ENCODE results near the gene PHEX.
A peak's percentile ranks its signal among the peaks of the same experiment; 100 is the strongest.

PHEX gene

DNA sequence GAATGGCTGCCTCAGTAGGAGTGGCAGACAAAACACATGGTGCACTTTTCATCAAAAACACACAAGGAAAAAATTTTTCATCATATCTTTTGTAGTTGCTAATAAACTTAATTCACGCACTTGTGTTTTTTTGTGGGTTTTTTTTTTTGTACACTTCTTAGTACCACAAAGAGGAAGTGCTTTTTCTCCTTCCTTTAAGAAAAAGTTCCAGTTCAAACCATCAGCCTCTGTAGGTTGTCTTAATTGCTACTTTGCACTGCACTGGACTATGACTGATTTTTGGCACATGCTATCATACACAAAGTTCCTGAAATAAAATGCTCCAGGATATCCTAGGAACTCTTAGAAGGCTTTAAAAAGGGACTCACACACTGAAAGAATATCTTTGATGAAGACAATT, at the start of gene PHEX:
Gene PHEX (plus strand): TSS at position 242 of the 400 bp plus-strand sequence. CDS start 681 bp downstream, outside the sequence.
- DNase-seq (ENCODE audit: low read depth, low spot score) = no peak

- DNase-seq (ENCODE audit: low read depth, low spot score) = peak; percentile 23
These were observed 46.8 kb upstream of the PHEX start for GRCh38 chrX:21985332-21985777.

GRCh38 chrX:21986596-21986995, 45.5 kb upstream of the PHEX start:
- DNase-seq (ENCODE audit: low read depth, low spot score) = no peak

DNA sequence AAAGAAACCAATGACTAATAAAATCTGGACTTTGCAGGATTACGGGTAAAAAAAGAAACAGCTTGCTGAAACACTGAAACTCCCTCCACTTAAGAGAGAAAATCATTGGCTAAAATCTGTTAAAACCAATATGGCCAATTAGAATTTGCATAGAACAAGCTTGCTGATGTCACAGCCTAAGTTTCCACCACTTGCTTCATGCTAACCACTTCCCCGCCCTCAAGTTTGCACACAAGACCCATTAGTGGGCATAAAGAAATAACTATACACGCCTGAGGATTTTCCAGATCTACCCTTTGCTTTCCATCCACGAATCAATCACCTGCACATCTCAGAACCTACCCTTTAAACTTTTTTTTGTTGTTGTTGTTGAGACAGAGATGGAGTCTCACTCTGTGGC, 42.7 kb upstream of the PHEX start:
- no peak for DNase-seq (ENCODE audit: low read depth, low spot score)

DNA sequence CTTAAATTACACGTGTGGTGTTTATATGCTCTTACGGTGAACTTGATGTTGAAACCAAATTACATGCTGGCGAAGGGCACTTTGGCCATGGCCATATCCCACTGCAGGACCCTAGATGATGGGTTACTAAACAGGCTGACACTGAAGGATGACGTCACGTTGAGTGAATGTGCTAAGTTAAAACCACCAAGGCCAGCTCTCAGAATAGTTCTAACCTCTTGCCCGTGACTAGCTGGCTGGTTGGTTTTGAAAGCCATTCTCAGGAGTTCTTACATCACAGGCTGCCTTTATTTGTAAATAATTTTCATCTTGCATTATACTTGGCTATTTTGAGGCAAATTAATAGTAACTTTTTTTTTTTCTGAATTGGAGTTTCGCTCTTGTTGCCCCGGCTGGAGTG, 41.3 kb upstream of the PHEX start:
- DNase-seq (ENCODE audit: low read depth, low spot score) = no peak

DNA sequence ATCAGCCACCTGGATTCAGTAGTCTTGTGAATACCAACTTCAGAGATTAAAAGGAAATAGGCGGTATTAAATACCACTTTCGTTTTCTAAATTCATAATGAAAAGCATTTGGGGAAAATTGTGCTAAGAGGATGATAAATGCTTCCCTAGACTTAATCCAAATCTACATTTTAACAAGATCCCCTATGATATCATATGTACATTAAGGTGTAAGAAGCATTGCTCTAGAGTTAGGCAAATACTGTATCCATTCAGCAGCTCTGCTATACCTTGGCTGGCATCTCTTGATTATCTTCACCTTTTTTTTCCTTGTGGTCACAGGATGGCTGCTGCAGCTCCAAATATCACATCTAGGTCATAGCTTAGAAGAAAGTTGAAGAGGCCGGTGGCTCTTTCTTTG, 40.6 kb upstream of the PHEX start:
- DNase-seq (ENCODE audit: low read depth, low spot score) = no peak

DNA sequence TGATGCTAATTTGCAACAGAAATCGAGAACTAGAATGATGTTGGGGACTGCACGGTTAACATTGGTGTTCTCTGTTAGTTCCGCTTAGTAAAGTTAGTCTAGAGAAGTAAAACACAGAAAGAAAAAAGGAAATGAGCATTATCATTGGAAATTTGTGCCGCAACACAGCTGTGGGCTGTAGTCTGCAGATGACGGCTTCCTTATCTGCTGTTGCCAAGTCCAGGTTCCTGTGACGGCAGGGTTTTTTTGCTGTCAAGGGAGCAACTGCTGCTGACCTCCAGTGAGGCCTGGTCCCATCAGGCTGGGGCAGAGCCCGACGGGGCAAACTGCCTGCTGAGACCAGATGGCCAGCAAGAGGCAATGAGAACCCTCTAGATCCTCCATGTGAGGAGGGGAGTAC, 38.9 kb upstream of the PHEX start:
- DNase-seq (ENCODE audit: low read depth, low spot score) = no peak

GRCh38 chrX:21996872-21997455, 35.2 kb upstream of the PHEX start:
- DNase-seq (ENCODE audit: low read depth, low spot score) = no peak

GRCh38 chrX:21998037-21998436, 34.1 kb upstream of the PHEX start:
- no peak for DNase-seq (ENCODE audit: low read depth, low spot score)

DNA sequence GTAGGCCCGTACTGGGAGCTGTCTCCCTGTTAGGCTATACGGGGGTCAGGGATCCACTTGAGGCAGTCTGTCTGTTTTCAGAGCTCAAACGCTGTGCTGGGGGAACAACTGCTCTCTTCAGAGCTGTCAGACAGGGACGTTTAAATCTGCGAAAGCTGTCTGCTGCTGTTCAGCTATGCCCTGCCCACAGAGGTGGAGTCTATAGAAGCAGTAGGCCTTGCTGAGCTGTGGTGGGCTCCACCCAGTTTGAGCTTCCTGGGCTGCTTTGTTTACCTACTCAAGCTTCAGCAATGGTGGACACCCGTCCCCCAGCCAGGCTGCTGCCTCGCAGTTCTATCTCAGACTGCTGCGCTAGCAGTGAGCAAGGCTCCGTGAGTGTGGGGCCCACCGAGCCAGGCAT, 27.3 kb upstream of the PHEX start:
- DNase-seq (ENCODE audit: low read depth, low spot score) = no peak

- DNase-seq (ENCODE audit: low read depth, low spot score) = no peak
These were observed 20.1 kb upstream of the PHEX start for GRCh38 chrX:22012051-22012450.

- DNase-seq (ENCODE audit: low read depth, low spot score) = no peak
These were observed 19.2 kb upstream of the PHEX start for GRCh38 chrX:22012931-22013330.

DNA sequence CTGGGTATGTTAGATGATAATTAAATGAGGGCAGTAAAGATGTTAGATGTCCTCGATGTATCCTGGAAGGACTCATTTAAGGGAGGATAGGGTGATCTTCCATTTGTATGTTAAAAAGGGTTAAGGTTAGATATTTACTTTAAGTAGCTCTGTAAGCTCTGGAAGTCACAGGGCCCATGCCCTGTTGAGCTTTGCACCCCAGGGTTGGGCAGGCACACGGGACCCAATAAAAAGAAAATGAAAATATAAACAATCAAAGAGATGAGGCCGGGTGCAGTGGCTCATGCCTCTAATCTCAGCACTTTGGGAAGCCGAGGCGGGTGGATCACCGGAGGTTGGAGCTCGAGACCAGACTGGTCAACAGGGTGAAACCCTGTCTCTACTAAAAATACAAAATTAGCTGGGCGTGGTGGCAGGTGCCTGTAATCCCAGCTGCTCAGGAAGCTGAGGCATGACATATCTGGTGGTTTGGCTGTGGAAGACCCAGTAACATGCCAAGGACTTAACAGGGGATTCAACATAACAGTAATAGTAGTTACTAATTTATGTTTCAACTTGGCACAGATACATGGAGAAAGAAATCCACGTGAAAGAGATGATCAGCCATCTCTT, 16.9 kb upstream of the PHEX start:
- no peak for DNase-seq (ENCODE audit: low read depth, low spot score)

DNA sequence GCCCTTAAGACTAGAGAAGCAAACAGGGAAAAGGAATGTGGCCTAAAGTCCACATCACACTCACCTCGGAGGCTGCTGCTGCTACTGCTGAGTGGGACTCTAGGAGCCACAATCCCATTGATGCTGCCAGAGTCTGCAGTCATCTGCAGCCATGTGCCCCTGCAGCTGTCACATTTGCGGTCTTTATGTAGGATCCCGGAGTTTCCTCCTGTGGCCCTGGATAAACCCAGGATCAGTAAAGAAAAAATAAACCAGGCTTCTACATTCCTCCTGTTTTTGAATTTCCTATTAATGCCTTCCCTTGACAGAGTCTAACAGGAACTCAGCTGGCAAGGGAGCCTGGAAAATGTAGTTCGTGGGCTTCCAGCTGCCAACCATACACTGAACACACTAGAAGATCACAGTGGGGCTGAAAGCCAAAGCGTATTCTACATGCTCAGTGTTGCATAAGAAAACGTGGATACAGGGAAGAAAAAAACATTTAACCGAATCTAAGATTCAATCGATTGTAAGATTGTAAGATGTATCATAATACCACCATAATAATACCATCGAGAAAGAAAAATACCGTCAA, 10.3 kb upstream of the PHEX start:
- DNase-seq (ENCODE audit: low read depth, low spot score) = no peak

GRCh38 chrX:22024577-22024976, 7.5 kb upstream of the PHEX start:
- DNase-seq (ENCODE audit: low read depth, low spot score) = no peak

GRCh38 chrX:22025751-22026150, 6.4 kb upstream of the PHEX start:
- DNase-seq (ENCODE audit: low read depth, low spot score) = no peak

- no peak for DNase-seq (ENCODE audit: low read depth, low spot score)
These were observed 5.4 kb upstream of the PHEX start for GRCh38 chrX:22026731-22027130.

DNA sequence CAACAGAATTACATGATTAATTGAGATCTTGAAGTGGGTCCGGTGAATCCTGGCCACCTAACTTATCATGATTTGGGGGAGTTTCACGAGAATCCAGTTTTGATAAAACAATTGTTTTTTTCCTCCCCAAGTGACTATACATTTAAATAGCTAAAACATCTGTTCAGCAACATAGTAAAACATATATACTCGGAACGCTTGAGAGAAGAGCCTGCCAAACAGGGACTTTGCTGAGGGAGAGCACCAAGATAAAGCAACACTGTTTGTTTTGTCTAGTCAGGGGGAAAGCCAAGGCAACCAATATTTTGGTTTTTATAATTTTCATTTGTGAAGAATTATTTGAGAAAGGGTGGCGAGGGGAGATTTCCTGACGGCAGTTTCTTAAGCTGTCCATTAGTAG, 381 bp downstream of the PHEX start:
- no peak for DNase-seq (ENCODE audit: low read depth, low spot score)

DNA sequence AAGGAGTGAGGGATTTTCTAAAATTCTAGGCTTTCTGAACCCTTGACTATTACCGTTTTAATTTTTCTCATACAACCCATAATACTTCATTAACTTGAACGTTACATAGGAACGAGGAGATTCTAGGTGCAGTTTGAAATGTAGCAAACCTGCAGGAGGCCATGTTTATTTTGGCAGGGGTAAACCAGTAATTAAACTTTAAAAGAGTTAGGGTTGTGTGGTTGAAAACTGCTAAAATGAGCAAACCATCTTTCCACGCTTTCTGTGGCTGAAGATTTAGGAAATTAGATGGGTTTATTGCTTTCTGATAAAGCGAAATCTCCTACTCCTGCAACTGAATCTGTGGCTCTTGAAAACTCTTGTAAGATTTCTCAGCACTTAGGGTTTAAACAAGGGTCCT, 1.7 kb downstream of the PHEX start:
- no peak for DNase-seq (ENCODE audit: low read depth, low spot score)

- DNase-seq (ENCODE audit: low read depth, low spot score) = no peak
These were observed 3.1 kb downstream of the PHEX start for GRCh38 chrX:22035236-22035635.

DNA sequence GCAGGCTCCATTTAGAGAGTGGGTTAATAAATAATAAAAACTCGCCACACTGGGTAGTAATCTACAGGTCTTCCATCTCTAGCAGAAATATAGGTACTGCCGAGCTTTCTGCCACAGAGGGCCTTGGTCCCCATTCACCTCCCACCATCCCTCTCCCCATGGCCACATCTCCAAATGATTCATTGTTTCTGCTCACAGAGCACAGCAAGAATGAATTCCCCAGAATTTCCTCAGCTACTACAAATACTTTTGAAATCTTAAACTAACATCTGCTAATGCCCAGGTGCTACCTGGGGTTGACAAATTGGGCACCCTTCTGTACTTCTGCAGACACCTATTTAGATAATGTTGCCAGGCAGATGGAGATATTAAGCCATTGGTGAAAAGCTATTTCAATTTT, 5.1 kb downstream of the PHEX start:
- DNase-seq (ENCODE audit: low read depth, low spot score) = no peak

- DNase-seq (ENCODE audit: low read depth, low spot score) = no peak
These were observed 5.9 kb downstream of the PHEX start for GRCh38 chrX:22037911-22038537.

- no peak for DNase-seq (ENCODE audit: low read depth, low spot score)
These were observed 7.4 kb downstream of the PHEX start for GRCh38 chrX:22039541-22039940.

All from activated naive CD8-positive, alpha-beta T cell treated with anti-CD3 and anti-CD28 coated beads, Interleukin-2, amount 50 U/mL, for 16 hours (primary cell).